ENCODE data around the gene MYO3B. TPM values are rescaled to one million over a fixed set of nuclear protein-coding genes. Genes with fewer than 3 reads are reported as not detected.

The MYO3B gene
- total RNA-seq, 1 donor from 2014 or later, result not detected

DNA sequence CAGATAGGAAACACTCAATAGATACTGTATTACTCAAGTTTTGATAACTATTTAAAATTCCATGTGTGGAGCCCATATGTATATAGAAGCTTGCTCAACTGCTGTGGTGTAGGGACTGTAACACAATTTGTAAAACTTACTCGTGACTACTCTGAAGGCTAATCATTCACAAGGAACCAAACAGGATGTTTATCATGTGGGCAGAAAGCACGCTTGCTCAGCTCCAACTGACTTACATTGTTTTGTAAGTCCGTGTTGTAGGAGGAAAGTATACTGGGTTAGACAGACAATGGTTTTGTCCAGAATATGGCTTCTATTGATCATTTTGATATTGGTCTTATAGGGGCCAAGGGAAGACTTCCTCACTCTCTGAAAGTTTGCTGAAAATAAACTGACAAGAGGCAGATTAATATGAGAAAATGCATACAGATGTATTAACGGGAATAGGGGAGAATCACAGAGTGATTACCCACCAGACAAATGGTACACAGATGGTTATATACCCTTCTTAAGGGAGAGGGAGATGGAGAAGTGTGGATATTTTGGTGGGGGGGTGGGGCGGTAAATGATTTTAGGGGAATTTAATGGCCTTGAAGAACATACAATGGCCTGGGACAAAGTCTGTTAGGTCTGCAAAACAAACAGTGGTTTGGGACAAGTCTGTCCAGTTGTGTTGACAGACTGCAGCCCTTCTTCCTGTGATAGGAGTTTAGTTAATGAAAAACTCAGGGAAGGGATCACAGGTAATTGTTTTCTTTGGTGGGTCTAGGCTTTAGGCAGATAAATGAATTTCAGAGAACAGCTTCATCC is 277.9 kb downstream of the MYO3B start:
- peaks cover 14% of the 10 kb centered on the region for H3K9me3 Mint-ChIP-seq (ENCODE audit: low read depth)

DNA sequence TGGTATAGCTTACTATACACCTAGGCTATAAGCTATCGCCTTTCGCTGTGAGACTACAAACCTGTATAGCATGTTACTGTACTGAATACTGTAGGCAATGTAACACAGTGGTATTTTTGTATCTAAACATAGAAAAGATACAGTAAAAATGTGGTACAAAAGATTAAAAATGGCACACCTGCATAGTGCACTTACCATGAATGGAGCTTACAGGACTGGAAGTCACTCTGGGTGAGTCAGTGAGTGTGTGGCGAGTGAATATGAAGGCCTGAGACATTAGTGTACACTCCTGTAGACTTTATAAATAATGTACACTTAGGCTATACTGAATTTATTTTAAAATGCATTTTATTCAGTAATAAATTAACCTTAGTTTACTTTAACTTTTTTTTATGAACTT is 279.0 kb downstream of the MYO3B start:
- Mint-ChIP-seq H3K27ac (no peak overlapping the region), H3K4me3 (ENCODE audit: low read depth) (no peak overlapping the region), H3K4me1 (ENCODE audit: low read depth) (peaks cover 26% of the 10 kb centered on the region), H3K36me3 (ENCODE audit: insufficient read depth) (no peaks in the 10 kb centered on the region), H3K9me3 (ENCODE audit: low read depth) (peaks cover 6% of the 10 kb centered on the region), H3K27me3 (no peaks in the 10 kb centered on the region)
- DNase-seq (ENCODE audit: low spot score, unreplicated experiment), result no peak
- TF ChIP-seq, protein P1, sequence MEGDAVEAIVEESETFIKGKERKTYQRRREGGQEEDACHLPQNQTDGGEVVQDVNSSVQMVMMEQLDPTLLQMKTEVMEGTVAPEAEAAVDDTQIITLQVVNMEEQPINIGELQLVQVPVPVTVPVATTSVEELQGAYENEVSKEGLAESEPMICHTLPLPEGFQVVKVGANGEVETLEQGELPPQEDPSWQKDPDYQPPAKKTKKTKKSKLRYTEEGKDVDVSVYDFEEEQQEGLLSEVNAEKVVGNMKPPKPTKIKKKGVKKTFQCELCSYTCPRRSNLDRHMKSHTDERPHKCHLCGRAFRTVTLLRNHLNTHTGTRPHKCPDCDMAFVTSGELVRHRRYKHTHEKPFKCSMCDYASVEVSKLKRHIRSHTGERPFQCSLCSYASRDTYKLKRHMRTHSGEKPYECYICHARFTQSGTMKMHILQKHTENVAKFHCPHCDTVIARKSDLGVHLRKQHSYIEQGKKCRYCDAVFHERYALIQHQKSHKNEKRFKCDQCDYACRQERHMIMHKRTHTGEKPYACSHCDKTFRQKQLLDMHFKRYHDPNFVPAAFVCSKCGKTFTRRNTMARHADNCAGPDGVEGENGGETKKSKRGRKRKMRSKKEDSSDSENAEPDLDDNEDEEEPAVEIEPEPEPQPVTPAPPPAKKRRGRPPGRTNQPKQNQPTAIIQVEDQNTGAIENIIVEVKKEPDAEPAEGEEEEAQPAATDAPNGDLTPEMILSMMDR (IDR thresholded peaks at IDR 0.05; ENCODE audit: unreplicated experiment), result no peak

More for the DNA sequence above, 277.9 kb downstream of the MYO3B start:
- DNase-seq (ENCODE audit: low spot score, unreplicated experiment), result no peak
- Mint-ChIP-seq H3K4me3 (ENCODE audit: low read depth) (peak overlapping the region; percentile 3), H3K4me1 (ENCODE audit: low read depth) (peaks cover 26% of the 10 kb centered on the region), H3K27ac (peak overlapping the region; percentile 11), H3K36me3 (ENCODE audit: insufficient read depth) (peaks cover 2% of the 10 kb centered on the region), H3K27me3 (no peaks in the 10 kb centered on the region)
- TF ChIP-seq, protein P1 (IDR thresholded peaks at IDR 0.05; ENCODE audit: unreplicated experiment), result no peak

DNA sequence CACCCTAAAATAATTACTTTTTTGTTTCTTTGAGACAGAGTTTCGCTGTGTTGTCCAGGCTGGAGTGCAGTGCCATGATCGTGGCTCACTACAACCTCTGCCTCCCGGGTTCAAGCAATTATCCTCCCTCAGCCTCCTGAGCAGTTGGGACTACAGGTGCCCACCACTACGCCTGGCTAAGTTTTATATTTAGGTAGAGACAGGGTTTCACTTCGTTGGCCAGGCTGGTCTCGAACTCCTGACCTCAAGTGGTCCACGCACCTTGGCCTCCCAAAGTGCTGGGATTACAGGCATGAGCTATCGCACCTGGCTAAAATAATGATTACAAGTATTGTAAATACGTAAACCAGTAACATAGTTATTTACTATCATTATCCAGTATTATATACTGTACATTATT is 279.8 kb downstream of the MYO3B start:
- Mint-ChIP-seq H3K9me3 (ENCODE audit: low read depth) (peaks cover 3% of the 10 kb centered on the region), H3K4me1 (ENCODE audit: low read depth) (peaks cover 26% of the 10 kb centered on the region), H3K36me3 (ENCODE audit: insufficient read depth) (no peaks in the 10 kb centered on the region), H3K27me3 (no peaks in the 10 kb centered on the region), H3K4me3 (ENCODE audit: low read depth) (no peak overlapping the region), H3K27ac (no peak overlapping the region)
- DNase-seq (ENCODE audit: low spot score, unreplicated experiment), result no peak
- TF ChIP-seq, protein P1 (IDR thresholded peaks at IDR 0.05; ENCODE audit: unreplicated experiment), result no peak

DNA sequence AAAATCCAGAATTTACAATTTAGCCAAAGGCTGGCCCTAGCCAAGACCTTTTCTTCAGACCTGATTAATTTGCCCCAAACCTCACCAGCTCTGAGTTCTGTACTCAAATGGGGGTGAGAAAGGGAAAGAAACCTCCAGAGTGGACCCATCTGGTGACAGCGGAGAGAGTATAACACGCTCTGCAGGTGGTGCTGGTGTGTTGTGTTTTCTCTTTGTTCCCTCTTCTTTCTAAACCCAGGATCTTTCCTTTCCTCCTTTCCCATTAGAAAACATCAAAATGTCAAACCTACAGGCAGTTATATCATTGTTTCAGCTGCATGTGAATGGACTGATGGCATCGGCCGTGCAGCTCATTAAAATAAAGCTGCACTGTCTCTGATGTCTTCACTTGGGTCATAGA is 283.9 kb downstream of the MYO3B start:
- peaks cover 3% of the 10 kb centered on the region for H3K9me3 Mint-ChIP-seq (ENCODE audit: low read depth)
- peaks cover under 1% of the 10 kb centered on the region for H3K4me1 Mint-ChIP-seq (ENCODE audit: low read depth)
- no peak for DNase-seq (ENCODE audit: low spot score, unreplicated experiment)
- no peaks in the 10 kb centered on the region for H3K36me3 Mint-ChIP-seq (ENCODE audit: insufficient read depth)
- no peaks in the 10 kb centered on the region for H3K27me3 Mint-ChIP-seq
- TF ChIP-seq, protein P1 (IDR thresholded peaks at IDR 0.05; ENCODE audit: unreplicated experiment), result no peak
- no peak overlapping the region for H3K4me3 Mint-ChIP-seq (ENCODE audit: low read depth)
- no peak overlapping the region for H3K27ac Mint-ChIP-seq

DNA sequence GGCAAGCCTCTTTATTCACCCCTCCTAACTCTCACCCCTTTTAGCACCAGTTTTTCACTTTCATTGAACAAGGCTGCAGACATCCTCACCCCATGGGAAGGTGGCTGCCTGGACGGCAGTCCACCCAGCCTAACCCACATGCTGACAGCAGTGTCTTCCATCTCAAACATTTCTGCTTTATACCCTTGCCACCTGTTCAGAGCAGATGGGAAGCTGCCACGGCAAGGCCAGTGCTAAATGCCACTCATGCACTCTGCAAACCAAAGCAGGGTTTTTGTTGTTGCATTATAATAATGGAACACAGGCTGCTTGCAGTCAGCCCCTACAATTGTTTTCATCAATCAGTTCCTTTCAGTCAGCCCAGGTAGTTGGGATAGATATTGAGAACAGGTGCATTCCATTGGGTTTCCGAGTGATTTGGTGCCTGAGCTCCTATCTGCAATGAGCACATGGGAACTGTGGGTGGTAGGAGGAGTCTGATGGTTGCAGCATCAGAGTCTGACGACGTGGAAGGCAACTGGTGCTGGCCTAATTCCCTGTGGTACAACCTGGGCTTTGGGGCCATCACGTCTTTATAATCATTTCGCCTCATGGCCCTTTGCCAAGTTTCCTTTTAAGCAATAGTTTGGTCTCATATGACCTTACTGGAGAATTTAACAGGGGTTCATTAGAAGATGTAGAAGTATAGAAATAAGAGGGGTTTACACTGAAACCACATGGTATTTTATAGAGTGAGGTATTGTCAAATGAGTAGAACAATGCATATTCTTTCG is 284.7 kb downstream of the MYO3B start:
- no peak for DNase-seq (ENCODE audit: low spot score, unreplicated experiment)

More for the DNA sequence above, 284.7 kb downstream of the MYO3B start:
- H3K27me3 Mint-ChIP-seq, result no peaks in the 10 kb centered on the region
- no peak overlapping the region for H3K4me3 Mint-ChIP-seq (ENCODE audit: low read depth)
- no peaks in the 10 kb centered on the region for H3K36me3 Mint-ChIP-seq (ENCODE audit: insufficient read depth)
- H3K4me1 Mint-ChIP-seq (ENCODE audit: low read depth), result peaks cover 3% of the 10 kb centered on the region
- H3K27ac Mint-ChIP-seq, result no peak overlapping the region
- TF ChIP-seq, protein P1 (IDR thresholded peaks at IDR 0.05; ENCODE audit: unreplicated experiment), result no peak
- peaks cover 3% of the 10 kb centered on the region for H3K9me3 Mint-ChIP-seq (ENCODE audit: low read depth)

Data from progenitor cell of endocrine pancreas (in vitro differentiated cells).